GM18867 (cell line): ENCODE results near the gene LRCH1.

ENCODE experiments used
- ATAC-seq: cut with Tn5 transposase; IDR thresholded peaks from one replicate; pipeline ENCODE4 v1.9.1; 2021; ENCODE audit warnings: mild to moderate bottlenecking, moderate library complexity; ENCODE audit not compliant: unreplicated experiment

Gene LRCH1

GRCh38 chr13:46775385-46776107 lies 222.6 kb downstream of the LRCH1 start:
- no peak for ATAC-seq

- no peak for ATAC-seq
These were observed 225.1 kb downstream of the LRCH1 start for GRCh38 chr13:46778095-46778494.

DNA sequence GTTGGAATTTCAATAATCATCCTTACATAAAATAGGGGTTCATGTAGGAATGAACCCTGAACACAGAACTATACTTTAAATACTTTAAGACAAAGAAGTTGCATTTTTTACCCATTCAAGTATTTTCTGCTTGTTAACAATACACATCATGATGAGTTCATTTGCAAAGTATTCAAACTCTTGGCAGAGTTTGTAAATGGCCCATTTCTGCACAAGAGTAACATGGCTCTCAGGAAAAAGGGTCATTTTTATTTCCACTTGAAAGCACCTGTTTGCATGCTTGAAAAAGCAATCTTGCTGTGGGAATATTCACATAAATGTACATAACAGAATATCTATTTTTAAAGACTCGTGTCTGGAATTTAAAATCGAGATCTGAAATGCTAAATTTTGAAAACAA lies 225.9 kb downstream of the LRCH1 start:
- no peak for ATAC-seq

GRCh38 chr13:46782066-46782465 lies 229.1 kb downstream of the LRCH1 start:
- no peak for ATAC-seq

- ATAC-seq, result no peak
These were observed 229.7 kb downstream of the LRCH1 start for GRCh38 chr13:46782691-46783090.

- no peak for ATAC-seq
These were observed 230.5 kb downstream of the LRCH1 start for GRCh38 chr13:46783504-46783903.

GRCh38 chr13:46795321-46795720 lies 242.4 kb downstream of the LRCH1 start:
- no peak for ATAC-seq

GRCh38 chr13:46796129-46796514 lies 243.2 kb downstream of the LRCH1 start:
- no peak for ATAC-seq

DNA sequence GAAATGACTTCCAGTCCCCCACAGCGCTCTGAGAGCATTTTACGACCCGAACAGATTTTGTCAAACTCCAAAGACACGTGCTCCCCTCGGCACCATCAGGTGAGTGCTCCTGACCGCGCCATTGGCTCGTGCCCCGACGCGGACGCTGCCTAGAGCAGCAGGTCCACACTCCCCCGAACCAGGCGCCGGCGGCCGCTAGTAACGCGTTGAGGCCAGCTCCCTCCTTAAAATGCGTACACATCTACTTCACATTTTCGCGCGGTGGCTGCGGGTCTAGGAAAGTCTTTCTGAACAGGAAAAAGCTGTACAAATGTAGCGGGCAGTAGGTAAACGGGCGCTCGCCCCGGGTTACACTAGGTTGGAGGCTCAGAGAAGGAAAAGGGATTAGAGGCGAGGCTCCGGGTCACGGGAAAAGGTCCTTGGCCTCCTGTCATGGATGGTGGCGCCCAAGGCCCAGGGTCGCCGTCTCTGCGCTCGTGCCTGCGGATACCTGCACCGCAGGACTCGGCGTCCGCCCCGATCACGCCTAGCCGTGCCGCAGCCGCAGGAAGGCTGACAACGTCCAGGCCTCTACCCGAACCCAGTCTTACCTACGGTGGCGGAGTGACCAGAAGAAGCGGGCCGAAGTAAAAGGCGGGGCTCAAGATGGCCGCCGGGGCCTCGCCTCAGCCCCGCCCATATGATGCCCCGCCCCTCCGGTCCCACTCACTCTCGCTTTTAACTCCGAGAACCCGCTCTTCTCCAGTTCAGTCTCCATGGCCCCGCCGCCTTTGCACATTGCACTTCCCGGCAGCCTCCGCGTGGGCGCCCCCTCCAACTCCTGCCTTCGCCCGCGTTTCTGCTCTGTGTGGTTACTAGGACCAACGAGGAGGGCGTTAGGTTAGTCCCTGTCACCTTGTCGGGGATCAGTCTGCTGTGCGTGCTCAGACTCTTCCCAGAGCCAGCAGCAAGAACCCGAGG lies 243.8 kb downstream of the LRCH1 start, which contains the start of gene ESD:
ESD (minus strand) TSS at position 647 of the 960 bp plus-strand sequence. CDS start 5,748 bp downstream, outside the sequence.
- ATAC-seq, result peak; percentile 90

DNA sequence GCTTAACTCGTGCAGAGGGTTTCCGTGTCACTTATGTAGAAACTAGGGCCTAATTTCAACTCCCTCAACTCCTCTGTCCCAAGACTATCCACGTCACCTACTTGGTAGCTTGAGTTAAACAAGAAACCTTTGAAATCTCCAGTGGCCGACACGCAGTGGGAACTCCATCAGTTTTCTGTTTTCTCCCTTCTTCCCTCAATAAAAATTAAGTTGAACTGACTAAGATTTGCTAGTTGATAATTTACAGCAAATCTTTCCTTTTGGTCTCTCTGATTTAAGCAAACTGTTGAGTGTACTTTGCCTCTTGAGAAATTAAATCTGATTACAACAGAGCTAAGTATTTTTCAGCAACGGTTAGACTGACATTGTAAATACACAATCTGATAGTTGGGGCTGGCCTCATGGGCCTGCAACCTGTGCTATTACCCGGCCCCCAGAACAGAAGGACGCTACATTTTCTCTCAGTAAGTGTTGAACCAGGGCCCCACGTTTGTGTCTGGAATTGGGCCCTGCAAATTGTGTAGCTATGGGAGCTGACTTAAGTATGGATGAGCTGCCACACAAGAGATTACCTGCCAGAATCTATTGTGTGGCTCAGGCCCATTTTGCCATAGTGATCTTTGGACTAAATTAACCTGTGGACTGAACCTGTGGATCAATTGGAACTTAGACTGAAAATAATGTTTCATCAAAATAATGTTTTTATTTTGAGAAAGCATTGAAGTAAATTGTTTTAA lies 244.7 kb downstream of the LRCH1 start:
- ATAC-seq, result no peak

GRCh38 chr13:46799139-46799538 lies 246.2 kb downstream of the LRCH1 start:
- ATAC-seq, result no peak

DNA sequence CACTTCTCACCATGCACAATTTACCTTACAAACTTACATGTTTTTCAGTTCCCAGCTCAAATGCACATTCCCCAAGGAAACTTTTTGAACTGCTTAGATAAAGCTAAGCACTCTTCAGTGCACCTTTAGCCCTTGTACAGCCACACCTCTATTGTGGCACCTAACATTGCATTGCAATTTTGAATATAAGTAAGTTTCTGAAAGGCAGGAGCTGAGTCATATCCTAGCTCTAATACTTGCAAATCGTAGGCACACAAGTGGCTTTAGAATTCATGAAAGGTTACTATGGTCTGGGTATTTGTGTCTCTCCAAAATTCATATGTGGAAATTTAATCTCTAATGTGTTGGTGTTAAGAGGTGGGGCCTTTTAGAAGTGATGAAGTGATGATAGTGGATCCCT lies 248.9 kb downstream of the LRCH1 start:
- ATAC-seq, result no peak
